GM21360 (cell line): Measurements from ENCODE around the gene OLFML1.
"Not testable (repeated sequence)": the region's sequence is repeated elsewhere in the genome, so short reads cannot be mapped to it uniquely, and the experiment has no call there.

Experiments
- ATAC-seq: cut with Tn5 transposase; IDR thresholded peaks from one replicate; pipeline ENCODE4 v1.9.1; 2021; ENCODE audit warnings: mild to moderate bottlenecking, moderate library complexity; ENCODE audit not compliant: unreplicated experiment

Gene OLFML1

GRCh38 chr11:7511401-7511800 lies 26.1 kb downstream of the OLFML1 start:
- ATAC-seq, result no peak

DNA sequence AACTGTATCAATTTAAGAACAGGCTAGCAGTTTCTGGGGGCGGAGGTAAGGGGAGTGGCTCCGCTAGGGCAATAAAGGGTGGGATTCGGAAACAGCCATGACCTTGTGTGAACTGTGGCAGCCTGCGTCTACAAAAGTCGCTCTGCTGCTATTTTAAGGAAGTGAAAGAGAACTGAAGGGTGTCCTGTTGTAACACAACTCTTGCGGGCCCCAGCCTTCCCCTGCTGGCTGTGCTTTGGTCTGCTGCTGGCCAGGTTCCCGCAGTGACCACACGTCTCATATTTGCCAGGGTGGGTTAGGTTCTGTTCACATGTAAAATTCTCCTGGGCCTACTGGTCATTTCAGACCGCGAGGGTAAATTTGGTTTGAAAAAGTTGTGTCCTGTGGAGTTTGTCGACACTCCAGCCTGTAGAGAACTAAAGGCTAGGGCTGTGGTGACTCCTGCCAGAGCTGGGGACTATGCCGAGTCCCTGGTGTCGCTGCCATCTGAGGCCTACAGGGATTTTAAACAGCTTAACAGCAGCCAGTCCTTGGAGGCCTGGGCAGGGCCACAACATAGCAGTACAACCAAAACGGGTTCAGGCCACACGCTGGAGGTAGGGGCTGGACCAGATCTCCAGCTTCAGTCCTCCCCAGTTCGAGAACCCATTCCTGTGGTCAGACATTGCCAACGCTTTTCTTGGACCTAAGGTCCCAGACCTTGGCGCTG lies 27.4 kb downstream of the OLFML1 start:
- ATAC-seq, result peak; percentile 65

- peak; percentile 62 for ATAC-seq
These were observed 28.2 kb downstream of the OLFML1 start, which contains the start of gene PPFIBP2 for GRCh38 chr11:7513234-7514098. Gene PPFIBP2, plus strand, starts transcription at chr11:7513999. Its CDS starts 35,477 bp downstream, at chr11:7549476.

DNA sequence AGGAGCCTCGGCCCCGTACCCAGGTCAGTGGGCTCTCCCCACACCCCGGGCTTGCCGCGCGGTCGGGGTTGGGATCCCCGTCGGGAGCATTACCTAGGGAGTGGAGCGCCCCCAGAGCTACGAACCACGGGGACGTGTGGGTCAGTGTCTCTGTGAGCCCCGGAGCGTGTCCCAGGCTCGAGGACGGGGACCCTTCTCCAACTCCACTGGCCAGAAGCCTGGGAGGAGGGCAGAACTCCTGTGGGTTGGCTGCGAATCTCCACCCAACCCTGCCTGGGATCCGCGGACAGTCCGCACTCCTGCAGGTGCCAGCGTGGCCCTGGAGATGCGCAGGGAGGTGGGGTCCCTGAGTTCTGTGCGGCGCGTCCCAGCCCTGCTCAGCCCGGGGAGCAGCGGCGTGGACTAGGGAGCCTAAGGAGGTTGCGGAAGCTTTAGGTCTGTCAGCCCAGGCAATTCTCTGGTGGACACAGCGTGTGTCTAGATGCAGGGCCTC lies 28.8 kb downstream of the OLFML1 start:
- ATAC-seq, result peak; percentile 7

DNA sequence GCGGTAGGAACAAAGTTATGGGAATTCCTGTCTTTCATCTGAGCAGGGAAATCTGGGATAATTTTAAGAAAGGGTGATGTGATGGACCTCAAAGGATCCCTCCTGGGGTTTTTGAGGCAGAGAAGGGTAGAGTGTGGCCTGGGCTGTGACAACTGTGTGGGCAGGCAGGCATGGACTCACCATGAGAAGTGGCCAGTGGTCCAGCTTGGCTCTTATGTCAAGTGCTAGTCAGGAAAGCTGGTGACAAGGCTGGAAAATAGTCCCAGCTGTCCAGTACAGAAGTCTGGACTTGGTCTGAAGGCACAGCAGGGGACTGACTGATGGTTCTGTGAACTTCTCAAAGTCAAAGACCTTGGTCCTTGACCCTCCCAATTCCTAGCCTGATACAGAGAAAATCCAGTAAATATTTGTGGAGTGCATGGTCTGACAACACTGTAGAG lies 30.2 kb downstream of the OLFML1 start:
- ATAC-seq, result no peak

DNA sequence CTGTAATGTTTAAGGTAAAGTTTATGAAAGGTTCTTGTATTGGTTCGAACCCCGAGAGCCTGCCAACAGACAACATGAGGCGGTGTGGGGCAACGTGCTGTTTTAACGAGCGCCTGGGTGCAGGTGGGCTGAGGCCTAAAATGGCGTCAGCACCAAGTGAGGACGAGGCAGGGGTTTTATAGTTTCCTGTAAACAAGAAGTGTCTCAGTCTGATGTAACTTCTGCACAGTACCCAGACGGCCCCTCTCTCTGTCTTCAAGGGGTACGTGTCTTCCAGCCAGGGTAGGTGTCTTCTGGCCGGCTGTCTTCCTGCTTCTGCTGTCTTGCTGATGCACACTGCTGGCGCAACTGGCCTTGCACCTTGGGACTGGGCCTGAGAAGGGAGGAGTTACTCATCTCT lies 31.2 kb downstream of the OLFML1 start:
- ATAC-seq, result no peak

- not testable (repeated sequence) for ATAC-seq
These were observed 32.4 kb downstream of the OLFML1 start for GRCh38 chr11:7517743-7518142.

- ATAC-seq, result no peak
These were observed 33.7 kb downstream of the OLFML1 start for GRCh38 chr11:7518811-7519562.

DNA sequence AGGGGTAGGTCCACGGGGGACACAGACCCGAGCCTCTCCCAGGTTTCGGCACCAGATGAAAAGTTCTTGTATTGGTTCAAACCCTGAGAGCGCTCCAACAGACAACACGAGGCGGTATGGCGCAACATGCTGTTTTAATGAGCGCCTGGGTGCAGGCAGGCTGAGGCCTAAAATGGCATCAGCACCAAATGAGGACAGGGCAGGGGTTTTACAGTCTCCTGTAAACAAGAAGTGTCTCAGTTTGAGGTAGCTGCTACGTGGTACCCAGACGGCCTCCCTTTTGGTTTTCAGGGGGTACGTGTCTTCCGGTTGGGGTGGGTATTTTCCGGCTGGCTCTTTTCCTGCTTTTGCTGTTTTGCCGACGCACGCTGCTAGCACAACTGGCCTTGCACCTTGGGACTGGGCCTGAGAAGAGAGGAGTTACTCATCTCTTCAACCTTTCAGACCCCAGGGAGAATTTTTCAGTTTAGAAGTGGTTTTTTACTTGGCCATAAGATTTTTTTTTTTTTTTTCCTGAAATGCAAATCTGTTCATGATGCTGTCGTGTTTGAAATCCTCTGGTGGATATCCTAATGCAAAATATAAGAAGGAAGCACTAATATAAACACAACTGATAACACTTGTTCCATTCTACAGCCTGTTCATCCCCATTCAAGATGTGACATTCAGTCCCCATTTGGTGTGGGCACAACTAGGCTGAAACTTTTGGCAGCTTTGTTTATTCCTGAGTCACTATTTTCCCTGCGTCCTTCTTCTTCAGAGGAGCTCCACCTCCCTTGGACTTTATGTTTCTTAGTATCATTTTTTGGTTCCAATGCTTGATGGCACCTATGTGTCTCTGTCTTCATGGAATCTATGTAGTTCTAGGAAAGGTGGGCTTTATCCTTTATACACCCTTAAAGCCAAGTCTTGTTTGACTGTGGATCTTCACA lies 35.0 kb downstream of the OLFML1 start:
- ATAC-seq, result peak; percentile 44

DNA sequence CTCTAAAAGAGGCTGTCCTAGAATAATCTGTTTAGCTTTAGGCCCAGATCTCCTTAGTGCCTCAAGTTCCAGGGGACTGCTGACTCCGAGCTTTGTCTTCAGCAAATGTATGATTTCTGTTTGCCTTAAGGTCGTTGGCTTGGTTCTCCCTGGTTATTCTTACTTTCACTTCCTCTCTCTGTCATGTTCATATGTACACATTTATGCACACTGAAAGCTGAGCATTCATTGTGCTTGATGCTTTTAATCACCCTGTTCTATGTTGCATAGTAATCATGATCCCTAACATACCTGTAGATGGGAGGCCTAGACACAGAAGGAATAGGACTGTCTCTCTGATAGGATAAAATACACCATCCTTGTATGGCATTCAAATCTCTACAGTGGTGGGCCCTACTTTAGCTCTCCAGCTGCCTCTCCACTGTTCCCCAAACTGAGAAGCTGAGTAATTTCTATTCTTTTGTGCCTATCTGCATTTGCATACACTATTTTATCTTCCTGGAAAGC lies 35.7 kb downstream of the OLFML1 start:
- peak; percentile 74 for ATAC-seq

DNA sequence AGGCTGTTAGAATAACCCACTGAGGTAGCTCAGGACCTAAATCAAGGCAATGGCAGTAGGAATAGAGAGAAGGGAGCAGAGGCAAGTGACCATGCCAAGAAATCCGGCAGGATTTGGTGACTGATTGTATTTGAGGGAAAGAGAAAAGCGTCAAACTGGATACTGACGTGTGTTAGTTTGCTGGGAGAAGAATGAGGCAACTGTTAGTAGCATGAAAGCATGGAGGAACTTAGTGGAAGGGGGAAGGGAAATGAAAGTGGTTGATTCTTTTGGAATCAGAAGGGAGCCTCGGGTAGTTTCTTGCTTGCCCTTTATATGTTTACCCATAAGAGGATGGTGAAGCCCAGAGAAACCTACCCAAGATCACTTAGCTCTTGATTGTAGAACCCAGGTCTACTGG lies 36.8 kb downstream of the OLFML1 start:
- ATAC-seq, result no peak

DNA sequence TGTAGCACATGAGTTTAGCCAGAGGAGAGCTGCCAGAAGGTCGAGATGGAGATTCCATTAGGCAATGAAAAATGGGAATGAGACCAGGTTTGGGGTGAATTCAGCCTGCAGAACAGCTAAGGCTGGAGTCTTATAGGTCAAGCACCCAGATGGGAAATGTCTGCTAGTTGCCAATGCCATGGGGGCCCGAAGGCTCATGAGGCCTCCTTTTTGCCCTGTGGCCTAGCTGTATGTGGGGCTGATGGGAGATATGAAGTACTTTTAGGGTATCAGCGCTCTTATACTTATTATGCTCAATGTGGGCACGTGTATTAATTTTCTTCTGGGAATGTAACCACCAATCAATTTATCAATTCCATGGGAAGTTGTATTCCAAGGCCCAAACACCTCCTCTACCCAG lies 37.2 kb downstream of the OLFML1 start:
- no peak for ATAC-seq

DNA sequence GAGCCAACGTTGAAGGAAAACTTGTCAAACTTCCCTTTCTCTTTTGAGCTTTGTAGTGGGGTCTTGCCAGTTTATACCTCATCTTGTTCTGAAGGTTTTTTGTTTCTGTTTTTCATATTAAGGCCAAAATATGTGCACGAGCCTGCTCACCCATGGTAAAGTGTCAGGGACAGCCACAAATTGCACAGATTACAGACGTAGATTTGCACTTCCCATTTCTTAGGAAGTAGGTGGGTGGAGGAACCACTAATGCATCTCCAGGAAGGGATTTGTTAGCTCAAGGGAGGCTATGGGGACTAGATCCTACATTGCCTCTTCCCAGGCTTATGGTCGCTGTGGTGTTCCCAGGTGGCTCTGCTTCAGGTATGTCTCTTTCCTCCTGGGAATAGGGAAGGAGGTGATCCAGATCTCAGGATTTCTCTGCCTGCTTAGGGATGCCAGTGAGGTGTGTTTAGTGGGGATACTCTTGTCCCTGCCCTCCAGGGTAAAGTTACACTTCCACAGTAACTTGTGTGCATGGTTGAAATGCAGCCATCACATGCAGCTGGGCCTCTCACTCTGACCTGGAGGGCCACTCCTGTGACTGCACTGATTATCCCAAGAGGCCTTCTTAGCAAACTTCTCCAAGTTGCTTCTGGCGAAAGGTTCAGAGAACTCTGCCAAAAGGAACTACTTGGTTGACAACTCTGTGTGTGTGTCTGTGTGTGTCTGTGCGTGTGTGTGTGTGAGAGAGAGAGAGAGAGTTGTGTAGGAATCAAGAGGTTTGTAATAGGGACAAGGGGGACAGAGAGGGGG lies 38.3 kb downstream of the OLFML1 start:
- no peak for ATAC-seq

DNA sequence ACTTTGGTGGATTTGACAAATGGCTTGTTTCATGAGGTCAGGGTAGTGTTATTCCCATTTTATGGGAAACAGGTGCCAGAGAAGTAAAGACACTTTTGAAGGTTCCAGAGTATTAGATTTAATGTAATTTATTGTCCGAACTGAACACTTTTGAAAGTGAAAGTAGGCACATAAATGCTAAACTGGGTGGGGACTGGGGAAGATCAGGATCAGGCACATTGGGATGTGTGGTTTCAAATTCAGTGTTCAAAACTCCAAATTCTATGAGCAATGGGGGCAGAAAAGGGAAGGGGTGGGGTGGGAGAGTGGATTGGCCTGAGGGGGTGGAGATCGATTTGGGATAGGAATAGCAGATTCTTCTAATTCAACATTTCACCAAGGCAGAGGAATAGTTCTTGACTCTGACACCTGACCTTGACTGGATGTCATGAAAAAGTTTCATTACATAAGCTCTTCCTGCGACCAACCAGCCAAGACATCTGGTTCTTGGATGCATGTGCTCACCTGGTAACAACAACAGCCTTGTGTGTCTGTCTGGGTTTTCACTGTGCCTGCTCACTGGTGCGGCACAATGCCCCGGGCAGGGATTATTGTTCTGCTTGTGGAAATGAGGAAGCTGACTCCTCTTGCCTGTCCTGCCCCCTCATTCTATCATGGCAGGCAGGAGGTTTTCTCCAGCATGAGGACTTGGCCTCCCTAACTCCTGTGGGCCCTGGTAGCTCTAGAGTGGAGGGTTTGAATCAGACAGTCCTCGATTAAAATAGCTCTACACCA lies 39.3 kb downstream of the OLFML1 start:
- ATAC-seq, result no peak

DNA sequence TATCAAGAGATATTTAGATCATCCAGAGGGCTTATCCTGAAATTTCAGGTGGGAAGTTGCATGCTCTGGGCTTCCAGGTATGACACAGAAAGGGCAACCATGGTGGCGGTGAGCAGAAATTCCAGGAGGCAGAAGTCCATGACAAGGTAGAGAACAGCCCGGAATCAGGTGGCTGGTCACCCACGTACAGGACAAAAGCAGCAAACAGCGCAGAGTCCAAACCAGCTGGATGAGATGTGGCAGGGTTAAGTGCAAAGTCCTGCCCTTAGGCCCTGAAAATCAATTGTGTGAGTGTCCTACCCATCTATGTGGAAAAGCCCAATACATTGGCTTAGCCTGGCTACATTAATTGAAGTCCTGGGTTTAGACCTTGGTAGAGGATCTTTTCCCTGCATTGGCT lies 40.1 kb downstream of the OLFML1 start:
- no peak for ATAC-seq

GRCh38 chr11:7527029-7527428 lies 41.7 kb downstream of the OLFML1 start:
- ATAC-seq, result no peak

GRCh38 chr11:7528514-7529049 lies 43.3 kb downstream of the OLFML1 start:
- no peak for ATAC-seq

DNA sequence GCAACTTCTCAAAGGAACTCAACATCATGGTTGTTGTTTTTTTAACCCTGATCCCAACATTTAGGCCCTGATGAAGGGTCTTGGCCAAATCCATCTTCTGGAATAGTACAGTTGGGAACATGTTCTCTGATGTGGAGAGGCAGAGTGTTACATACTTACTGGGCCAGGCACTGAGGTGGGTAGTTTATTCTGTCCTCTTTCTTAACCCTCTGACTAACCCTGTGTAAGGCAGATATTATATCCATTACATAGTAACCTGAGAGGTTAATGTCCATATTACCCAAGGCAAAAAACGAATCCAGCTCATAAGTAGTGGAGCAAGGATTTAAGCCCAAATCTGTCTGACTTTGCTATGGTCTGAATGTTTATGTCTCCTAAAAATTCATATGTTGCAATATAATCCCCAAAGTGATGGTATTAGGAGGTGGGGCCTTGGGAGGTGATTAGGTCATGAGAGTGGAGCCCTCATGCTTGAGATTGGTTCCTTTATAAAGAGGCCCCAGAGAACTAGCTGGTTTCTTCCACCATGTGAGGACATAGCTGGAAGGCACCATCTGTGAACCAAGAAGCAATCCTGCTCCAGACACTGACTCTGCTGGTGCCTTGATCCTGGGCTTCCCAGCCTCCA lies 44.8 kb downstream of the OLFML1 start:
- ATAC-seq, result no peak
